PC-9 (cell line): ENCODE results near the gene MSH5. TPM values are rescaled to one million over a fixed set of nuclear protein-coding genes. Genes with fewer than 3 reads are reported as not detected.
"Not testable (repeated sequence)": the region's sequence is repeated elsewhere in the genome, so short reads cannot be mapped to it uniquely, and the experiment has no call there.

Source experiments
- BruUV-seq: library from RNA; stranded (reverse); fragments of 400-500 nt; replicated peaks from 2 replicates; lab custom pipeline; 2021; lab: Mats Ljungman, UMichigan
- CTCF ChIA-PET: fragments of 300-600 bp; sonication (Branson Sonifier 250); formaldehyde crosslinking; loops from one replicate; lab custom pipeline; 2022; ENCODE audit warnings: antibody characterized with exemption; lab: Charles Lee
- POLR2A ChIA-PET: fragments of 300-600 bp; sonication (Branson Sonifier 250); formaldehyde crosslinking; loops from one replicate; lab custom pipeline; 2022; ENCODE audit warnings: antibody characterized with exemption; ENCODE audit not compliant: unreplicated experiment; lab: Charles Lee
- DNase-seq, 2 experiments: peaks; one replicate each; pipeline versions ENCODE4 v3.0.0 to v3.0.0-alpha.2; 2015 to 2022; ENCODE audit warnings: mixed read lengths in 1 of 2
- H2AFZ ChIP-seq: fragments of 200-600 bp; sonication (generic); 2 replicates; pipeline ENCODE4 v1.8.1; 2017; ENCODE audit warnings: antibody characterized with exemption
- H3F3A ChIP-seq: fragments of 200-600 bp; sonication (generic); 2 replicates; pipeline ENCODE4 v1.8.1; 2017; ENCODE audit warnings: antibody characterized with exemption, mild to moderate bottlenecking, low read depth; ENCODE audit not compliant: insufficient read depth
- H3K27ac ChIP-seq: fragments of 200-600 bp; sonication (generic); 2 replicates; pipeline ENCODE4 v1.6.1; 2016; ENCODE audit warnings: mixed run types
- H3K27me3 ChIP-seq: fragments of 200-600 bp; sonication (generic); 2 replicates; pipeline ENCODE4 v1.6.1; 2016; ENCODE audit warnings: low read depth, mixed run types; ENCODE audit not compliant: insufficient read depth
- H3K36me3 ChIP-seq: fragments of 200-600 bp; sonication (generic); 2 replicates; pipeline ENCODE4 v1.6.1; 2016; ENCODE audit warnings: low read depth, mixed run types
- H3K4me1 ChIP-seq: fragments of 200-600 bp; sonication (generic); replicated peaks from 2 replicates; pipeline ENCODE4 v1.6.1; 2016; ENCODE audit warnings: mixed run types; ENCODE audit not compliant: insufficient read depth
- H3K4me2 ChIP-seq: fragments of 200-600 bp; sonication (generic); 2 replicates; pipeline ENCODE4 v1.6.1; 2017; ENCODE audit warnings: mixed run types
- H3K4me3 ChIP-seq: fragments of 200-600 bp; sonication (generic); 2 replicates; pipeline ENCODE4 v1.6.1; 2016; ENCODE audit warnings: mixed run types
- H3K79me2 ChIP-seq: fragments of 200-600 bp; sonication (generic); 2 replicates; pipeline ENCODE4 v1.6.1; 2017; ENCODE audit warnings: low read depth, mixed run types
- H3K9me2 ChIP-seq: fragments of 200-600 bp; sonication (generic); 2 replicates; pipeline ENCODE4 v1.8.1; 2017; ENCODE audit warnings: mild to moderate bottlenecking; ENCODE audit not compliant: insufficient read depth
- H3K9me3 ChIP-seq: fragments of 200-600 bp; sonication (generic); 2 replicates; pipeline ENCODE4 v1.8.1; 2016; ENCODE audit warnings: low read depth; ENCODE audit not compliant: insufficient read depth
- H4K20me1 ChIP-seq: fragments of 200-600 bp; sonication (generic); 2 replicates; pipeline ENCODE4 v1.8.1; 2017; ENCODE audit not compliant: insufficient read depth
- EZH2 ChIP-seq: fragments of 200-600 bp; sonication (generic); IDR thresholded peaks from 2 replicates; pipeline ENCODE4 v1.8.0; 2017; ENCODE audit warnings: antibody characterized with exemption, low read depth
- intact Hi-C: fragments of 100-400 bp; cut with micrococcal nuclease; formaldehyde crosslinking; loops from one replicate; pipeline ENCODE4 v1.10.0; 2022; ENCODE audit not compliant: unreplicated experiment
- microRNA-seq: library from miRNA; unstranded; fragments of <30 nt; microRNA quantifications from one replicate; pipeline ENCODE4 v1.2.0, GENCODE V29; 2021; ENCODE audit warnings: borderline number of aligned reads, borderline replicate concordance
- total RNA-seq: library from RNA; stranded (reverse); gene quantifications from 2 replicates; pipeline ENCODE4 v1.2.3, GENCODE V29; 2021
- TF ChIP-seq, protein P1 (sequence below): fragments of 200-600 bp; sonication (generic); conservative IDR thresholded peaks from 2 replicates; pipeline ENCODE4 v1.6.1; 2017; ENCODE audit warnings: mixed run types, antibody characterized with exemption, mild to moderate bottlenecking, moderate library complexity

MSH5 gene
- total RNA-seq, 1 experiment from 2014 or later: 50.0 TPM

DNA sequence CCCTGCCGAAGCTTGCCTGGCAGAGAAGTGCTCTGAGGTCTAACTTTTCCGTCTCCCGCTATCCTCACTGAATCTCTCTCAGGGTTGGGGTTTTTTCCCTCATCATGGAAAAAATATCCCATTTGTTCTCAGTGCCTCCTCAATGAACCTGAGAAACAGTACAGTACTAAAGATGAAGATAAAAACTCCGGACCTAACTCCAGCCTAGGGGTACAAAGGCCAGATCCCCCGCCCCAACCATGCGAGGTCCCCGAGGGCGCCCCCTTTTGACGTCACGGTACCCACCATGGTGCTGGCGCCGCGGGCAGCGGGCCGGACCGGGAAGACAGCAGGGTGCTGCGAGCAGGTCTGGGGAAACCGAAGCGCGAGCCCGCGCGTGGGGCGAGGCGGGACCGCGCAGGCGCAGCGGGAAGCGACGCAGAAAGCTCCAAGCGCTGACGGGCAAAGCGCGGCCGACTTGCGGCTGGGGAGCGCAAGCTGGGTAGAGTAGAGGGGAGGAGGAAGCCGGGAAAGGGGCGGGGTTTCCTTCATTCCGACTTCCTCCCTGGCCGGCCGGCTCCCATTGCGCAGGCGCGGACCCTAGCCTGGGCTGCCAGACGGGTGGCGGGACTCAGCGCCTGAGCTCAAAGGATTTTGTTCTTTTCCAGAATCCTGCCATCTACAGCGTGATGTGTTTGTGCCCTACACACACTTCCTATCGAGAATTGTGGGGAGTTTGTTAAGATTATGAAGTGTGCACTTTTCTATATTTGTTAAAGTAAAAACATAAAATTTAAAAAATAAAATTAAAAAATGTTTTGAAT lies 66.9 kb downstream of the MSH5 start, which contains the start of gene LSM2:
Gene LSM2 (minus strand): TSS at position 497 of the 803 bp plus-strand sequence. CDS start 209 bp downstream, at position 288.
- intact Hi-C loops: no loop called here
- ChIA-PET CTCF (interaction anchor here (0.6 to 1.5 kb wide), 3 partner anchors 11 to 37 kb away, joined by 3 to 10 read pairs (median 6); partner anchors contain the start of gene VARS1), POLR2A (interaction anchor here (0.6 to 1.1 kb wide), 9 partner anchors 8 to 330 kb away, joined by 3 to 12 read pairs (median 5); partner anchors contain the start of genes BAG6, HSPA1A, HSPA1L and VARS1)
- 0 out of 2 replicates have a peak, but pooled peaks cover 6% of the 10 kb centered on the region for H3K36me3 ChIP-seq
- no peaks in the 10 kb centered on the region for H3K9me2 ChIP-seq
- H3K4me3 ChIP-seq: peak within 1 kb of the TSS; percentile 93
- peak within 1 kb of the TSS; percentile 56 for H3K27ac ChIP-seq
- no peak for TF ChIP-seq EZH2
- TF ChIP-seq, protein P1, sequence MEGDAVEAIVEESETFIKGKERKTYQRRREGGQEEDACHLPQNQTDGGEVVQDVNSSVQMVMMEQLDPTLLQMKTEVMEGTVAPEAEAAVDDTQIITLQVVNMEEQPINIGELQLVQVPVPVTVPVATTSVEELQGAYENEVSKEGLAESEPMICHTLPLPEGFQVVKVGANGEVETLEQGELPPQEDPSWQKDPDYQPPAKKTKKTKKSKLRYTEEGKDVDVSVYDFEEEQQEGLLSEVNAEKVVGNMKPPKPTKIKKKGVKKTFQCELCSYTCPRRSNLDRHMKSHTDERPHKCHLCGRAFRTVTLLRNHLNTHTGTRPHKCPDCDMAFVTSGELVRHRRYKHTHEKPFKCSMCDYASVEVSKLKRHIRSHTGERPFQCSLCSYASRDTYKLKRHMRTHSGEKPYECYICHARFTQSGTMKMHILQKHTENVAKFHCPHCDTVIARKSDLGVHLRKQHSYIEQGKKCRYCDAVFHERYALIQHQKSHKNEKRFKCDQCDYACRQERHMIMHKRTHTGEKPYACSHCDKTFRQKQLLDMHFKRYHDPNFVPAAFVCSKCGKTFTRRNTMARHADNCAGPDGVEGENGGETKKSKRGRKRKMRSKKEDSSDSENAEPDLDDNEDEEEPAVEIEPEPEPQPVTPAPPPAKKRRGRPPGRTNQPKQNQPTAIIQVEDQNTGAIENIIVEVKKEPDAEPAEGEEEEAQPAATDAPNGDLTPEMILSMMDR: peak; percentile 54
- peaks cover 32% of the 10 kb centered on the region for H3K79me2 ChIP-seq
- H2AFZ ChIP-seq: peak within 1 kb of the TSS; percentile 91
- H4K20me1 ChIP-seq: no peaks in the 10 kb centered on the region
- H3K9me3 ChIP-seq: no peaks in the 10 kb centered on the region
- peaks cover 13% of the 10 kb centered on the region for H3F3A ChIP-seq
- peak; percentile 82 to 97 for DNase-seq
- H3K4me2 ChIP-seq: peak within 1 kb of the TSS; percentile 75
- BruUV-seq: TSS peak; percentile 60
- H3K4me1 ChIP-seq: peaks cover 8% of the 10 kb centered on the region; the same call in 1 of the 2 replicates
- no peaks in the 10 kb centered on the region for H3K27me3 ChIP-seq

DNA sequence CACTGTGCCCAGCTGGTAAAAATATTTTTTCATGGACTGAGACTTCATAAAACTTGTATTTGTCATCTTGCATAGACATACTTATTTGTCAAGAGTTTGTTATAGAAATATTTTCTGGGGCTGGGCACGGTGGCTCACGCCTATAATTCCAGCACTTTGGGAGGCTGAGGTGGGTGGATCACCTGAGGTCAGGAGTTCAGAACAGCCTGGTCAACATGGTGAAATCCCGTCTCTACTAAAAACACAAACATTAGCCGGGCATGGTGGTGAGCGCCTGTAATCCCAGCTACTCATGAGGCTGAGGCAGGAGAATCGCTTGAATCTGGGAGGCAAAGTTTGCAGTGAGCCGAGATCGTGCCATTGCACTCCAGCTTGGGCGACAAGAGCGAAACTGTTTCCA lies 68.8 kb downstream of the MSH5 start:
- H3K4me2 ChIP-seq, H3K27ac ChIP-seq, intact Hi-C loops, H3K9me3 ChIP-seq, DNase-seq, H3K36me3 ChIP-seq, H3K27me3 ChIP-seq, BruUV-seq, H2AFZ ChIP-seq, H3K4me3 ChIP-seq, H3K9me2 ChIP-seq, H4K20me1 ChIP-seq: not testable (repeated sequence)
- POLR2A ChIA-PET: interaction anchor here (0.7 kb wide), 1 partner anchor 14 kb away, joined by 3 read pairs; no protein-coding TSS in a partner anchor
- Histone ChIP-seq H3K4me1 (peaks cover 14% of the 10 kb centered on the region), H3K79me2 (peaks cover 44% of the 10 kb centered on the region), H3F3A (peaks cover 20% of the 10 kb centered on the region)
- CTCF ChIA-PET: interaction anchor here (0.6 kb wide), 1 partner anchor 54 kb away, joined by 3 read pairs; the partner anchor contains the start of gene NEU1

DNA sequence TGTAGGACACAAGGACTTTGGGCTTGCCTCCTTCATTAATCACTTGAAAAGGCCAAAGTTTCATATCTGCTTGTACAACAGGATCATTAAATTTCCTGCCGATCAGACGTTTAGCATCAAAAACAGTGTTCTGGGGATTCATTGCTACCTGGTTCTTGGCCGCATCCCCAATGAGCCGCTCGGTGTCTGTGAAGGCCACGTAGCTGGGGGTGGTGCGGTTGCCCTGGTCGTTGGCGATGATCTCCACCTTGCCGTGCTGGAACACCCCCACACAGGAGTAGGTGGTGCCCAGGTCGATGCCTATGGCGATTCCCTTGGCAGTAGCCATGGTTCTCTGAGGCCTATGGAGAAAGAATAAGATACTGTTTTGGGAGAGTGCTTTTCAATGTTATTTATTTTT lies 71.8 kb downstream of the MSH5 start:
- TF ChIP-seq, protein P1: no peak
- TF ChIP-seq EZH2: no peak
- H3K27ac ChIP-seq: no peak overlapping the region
- H3K36me3 ChIP-seq: no peaks in the 10 kb centered on the region
- H3K4me1 ChIP-seq: peaks cover 19% of the 10 kb centered on the region
- ChIA-PET CTCF (interaction anchor here (0.7 kb wide), 1 partner anchor 23 kb away, joined by 3 read pairs; no protein-coding TSS in a partner anchor), POLR2A (no interaction called here)
- no peaks in the 10 kb centered on the region for H3K27me3 ChIP-seq
- H3K79me2 ChIP-seq: peaks cover 26% of the 10 kb centered on the region
- no peak for DNase-seq
- no peaks in the 10 kb centered on the region for H3K9me3 ChIP-seq
- no peaks in the 10 kb centered on the region for H3K9me2 ChIP-seq
- H2AFZ ChIP-seq: no peak overlapping the region
- no peak overlapping the region for H3K4me3 ChIP-seq
- H3F3A ChIP-seq: peaks cover 31% of the 10 kb centered on the region
- H4K20me1 ChIP-seq: no peaks in the 10 kb centered on the region
- BruUV-seq: no TSS peak
- intact Hi-C loops: no loop called here
- no peak overlapping the region for H3K4me2 ChIP-seq

Small RNAs within 50 kb of the gene (microRNA-seq; reads per million reads assigned to microRNA genes)
- not detected for gene MIR4646

Other genes with a start within 250 kb of the MSH5 start
- 26.7 and 37.8 TPM in 2 replicates for gene MICB, start 241.9 kb upstream of the MSH5 start, total RNA-seq
- not detected in 2 replicates for gene MCCD1, start 211.0 kb upstream of the MSH5 start, total RNA-seq
- gene DDX39B, start 198.0 kb upstream of the MSH5 start, total RNA-seq: 383 and 436 TPM in 2 replicates
- 0.55 and 1.8 TPM in 2 replicates for gene ATP6V1G2, start 193.4 kb upstream of the MSH5 start, total RNA-seq
- gene NFKBIL1, start 192.4 kb upstream of the MSH5 start, total RNA-seq: 26.1 and 38.3 TPM in 2 replicates
- not detected in 2 replicates for gene LTA, start 167.7 kb upstream of the MSH5 start, total RNA-seq
- gene TNF, start 164.4 kb upstream of the MSH5 start, total RNA-seq: not detected in 2 replicates
- 0.63 TPM in 1 of 2 replicates, not detected in the other for gene LTB, start 157.6 kb upstream of the MSH5 start, total RNA-seq
- gene LST1, start 153.7 kb upstream of the MSH5 start, total RNA-seq: 1.6 TPM in 2 replicates
- not detected in 2 replicates for gene NCR3, start 147.0 kb upstream of the MSH5 start, total RNA-seq
- not detected in 2 replicates for gene AIF1, start 124.8 kb upstream of the MSH5 start, total RNA-seq
- 182 and 192 TPM in 2 replicates for gene PRRC2A, start 119.3 kb upstream of the MSH5 start, total RNA-seq
- gene BAG6, start 87.3 kb upstream of the MSH5 start, total RNA-seq: 336 and 358 TPM in 2 replicates
- gene APOM, start 84.1 kb upstream of the MSH5 start, total RNA-seq: 2.7 and 2.9 TPM in 2 replicates
- gene C6orf47, start 79.2 kb upstream of the MSH5 start, total RNA-seq: 17.2 and 17.8 TPM in 2 replicates
- gene GPANK1, start 75.0 kb upstream of the MSH5 start, total RNA-seq: 11.5 and 13.0 TPM in 2 replicates
- gene CSNK2B, start 73.9 kb upstream of the MSH5 start, total RNA-seq: 152 and 173 TPM in 2 replicates
- 20.9 and 24.0 TPM in 2 replicates for gene LY6G5B, start 70.0 kb upstream of the MSH5 start, total RNA-seq
- gene LY6G5C, start 58.9 kb upstream of the MSH5 start, total RNA-seq: 2.6 and 3.7 TPM in 2 replicates
- 31.3 and 35.2 TPM in 2 replicates for gene ABHD16A, start 36.7 kb upstream of the MSH5 start, total RNA-seq
- gene LY6G6F, start 33.1 kb upstream of the MSH5 start, total RNA-seq: not detected in 2 replicates
- not detected in 2 replicates for gene LY6G6D, start 24.7 kb upstream of the MSH5 start, total RNA-seq
- 1.2 and 2.1 TPM in 2 replicates for gene LY6G6C, start 18.3 kb upstream of the MSH5 start, total RNA-seq
- gene MPIG6B, start 16.6 kb upstream of the MSH5 start, total RNA-seq: 0.43 and 0.59 TPM in 2 replicates
- gene DDAH2, start 10.7 kb upstream of the MSH5 start, total RNA-seq: 58.3 and 99.6 TPM in 2 replicates
- 546 and 599 TPM in 2 replicates for gene CLIC1, start 3.5 kb upstream of the MSH5 start, total RNA-seq
- gene SAPCD1, start 22.7 kb downstream of the MSH5 start, total RNA-seq: 11.1 and 16.9 TPM in 2 replicates
- gene VWA7, start 37.3 kb downstream of the MSH5 start, total RNA-seq: 6.0 and 9.6 TPM in 2 replicates
- gene VARS1, start 55.7 kb downstream of the MSH5 start, total RNA-seq: 99.6 and 124 TPM in 2 replicates
- gene LSM2, start 67.0 kb downstream of the MSH5 start, total RNA-seq: 67.5 and 74.3 TPM in 2 replicates
- 2.3 and 2.6 TPM in 2 replicates for gene HSPA1L, start 75.3 kb downstream of the MSH5 start, total RNA-seq
- 378 and 385 TPM in 2 replicates for gene HSPA1A, start 75.5 kb downstream of the MSH5 start, total RNA-seq
- 334 and 340 TPM in 2 replicates for gene HSPA1B, start 87.7 kb downstream of the MSH5 start, total RNA-seq
- gene NEU1, start 122.8 kb downstream of the MSH5 start, total RNA-seq: 23.1 and 23.4 TPM in 2 replicates
- gene SLC44A4, start 139.0 kb downstream of the MSH5 start, total RNA-seq: 44.4 and 44.9 TPM in 2 replicates
- gene EHMT2, start 157.7 kb downstream of the MSH5 start, total RNA-seq: 57.3 and 68.3 TPM in 2 replicates
- 16.2 and 20.3 TPM in 2 replicates for gene ZBTB12, start 162.1 kb downstream of the MSH5 start, total RNA-seq
- 0.96 and 2.4 TPM in 2 replicates for gene C2, start 187.7 kb downstream of the MSH5 start, total RNA-seq
- gene CFB, start 206.1 kb downstream of the MSH5 start, total RNA-seq: 22.6 and 25.5 TPM in 2 replicates
- 43.0 and 50.8 TPM in 2 replicates for gene NELFE, start 219.0 kb downstream of the MSH5 start, total RNA-seq
- 67.9 and 86.0 TPM in 2 replicates for gene SKIC2, start 219.2 kb downstream of the MSH5 start, total RNA-seq
- 24.5 and 36.0 TPM in 2 replicates for gene DXO, start 232.1 kb downstream of the MSH5 start, total RNA-seq
- 7.0 and 9.3 TPM in 2 replicates for gene C4A, start 242.1 kb downstream of the MSH5 start, total RNA-seq